ENCODE data around the gene COX20. TPM values are rescaled to one million over a fixed set of nuclear protein-coding genes. Genes with fewer than 3 reads are reported as not detected.

COX20 gene
- total RNA-seq: 68.8 TPM
- long read RNA-seq, transcript COX20-203 (4 exons, 2,631 nt): major isoform, 104 of 196 reads
- long read RNA-seq, transcript COX20-202 (3 exons, 1,005 nt): minor isoform, 77 of 196 reads
- long read RNA-seq, partial matches to known transcripts: 2 of 196 reads
- long read RNA-seq, other reads (novel, unspliced or antisense): 9 of 196 reads

GRCh38 chr1:244835276-244836134 lies at the start of gene COX20:
TSS of gene COX20 (plus strand) at chr1:244835658. CDS start at chr1:244835715, 57 bp downstream.
- Histone ChIP-seq H3K27ac (replicated peaks) (peak within 1 kb of the TSS; percentile 99), H3K27me3 (ENCODE audit: low read depth) (no peaks in the 10 kb centered on the region), H3K9me3 (replicated peaks) (no peaks in the 10 kb centered on the region), H3K36me3 (peaks cover 23% of the 10 kb centered on the region), H3K4me1 (peaks cover 61% of the 10 kb centered on the region), H3K4me3 (peak within 1 kb of the TSS; percentile 79)
- peak; percentile 90 for DNase-seq
- peak; percentile 16 for TF ChIP-seq CTCF (IDR thresholded peaks at IDR 0.05; ENCODE audit: borderline replicate concordance)
- intact Hi-C loops (cut with micrococcal nuclease): loop anchor here (10.0 kb wide), 1 partner anchor 139 kb away; no protein-coding TSS in a partner anchor

GRCh38 chr1:244788493-244789275 lies 46.8 kb upstream of the COX20 start:
- Histone ChIP-seq H3K4me1 (no peaks in the 10 kb centered on the region), H3K9me3 (replicated peaks) (no peaks in the 10 kb centered on the region), H3K27me3 (ENCODE audit: low read depth) (peaks cover 22% of the 10 kb centered on the region), H3K27ac (replicated peaks) (no peak overlapping the region), H3K4me3 (no peak overlapping the region), H3K36me3 (no peaks in the 10 kb centered on the region)
- intact Hi-C loops (cut with micrococcal nuclease): no loop called here
- no peak for TF ChIP-seq CTCF (IDR thresholded peaks at IDR 0.05; ENCODE audit: borderline replicate concordance)
- no peak for DNase-seq

GRCh38 chr1:244789276-244789580 lies 46.2 kb upstream of the COX20 start:
- Histone ChIP-seq H3K4me3 (no peak overlapping the region), H3K27me3 (ENCODE audit: low read depth) (peaks cover 22% of the 10 kb centered on the region), H3K36me3 (no peaks in the 10 kb centered on the region), H3K9me3 (replicated peaks) (no peaks in the 10 kb centered on the region), H3K4me1 (no peaks in the 10 kb centered on the region), H3K27ac (replicated peaks) (no peak overlapping the region)
- intact Hi-C loops (cut with micrococcal nuclease): no loop called here
- DNase-seq: no peak
- TF ChIP-seq CTCF (IDR thresholded peaks at IDR 0.05; ENCODE audit: borderline replicate concordance): no peak

GRCh38 chr1:244789731-244790130 lies 45.7 kb upstream of the COX20 start:
- TF ChIP-seq CTCF (IDR thresholded peaks at IDR 0.05; ENCODE audit: borderline replicate concordance): no peak
- intact Hi-C loops (cut with micrococcal nuclease): no loop called here
- no peaks in the 10 kb centered on the region for H3K4me1 ChIP-seq
- H3K4me3 ChIP-seq: no peak overlapping the region
- no peak overlapping the region for H3K27ac ChIP-seq (replicated peaks)
- DNase-seq: no peak
- no peaks in the 10 kb centered on the region for H3K36me3 ChIP-seq
- no peaks in the 10 kb centered on the region for H3K9me3 ChIP-seq (replicated peaks)
- peaks cover 22% of the 10 kb centered on the region for H3K27me3 ChIP-seq (ENCODE audit: low read depth)

- DNase-seq: no peak
- TF ChIP-seq CTCF (IDR thresholded peaks at IDR 0.05; ENCODE audit: borderline replicate concordance): no peak
- no peaks in the 10 kb centered on the region for H3K36me3 ChIP-seq
- peaks cover 22% of the 10 kb centered on the region for H3K27me3 ChIP-seq (ENCODE audit: low read depth)
- H3K4me1 ChIP-seq: no peaks in the 10 kb centered on the region
- H3K9me3 ChIP-seq (replicated peaks): no peaks in the 10 kb centered on the region
- no peak overlapping the region for H3K4me3 ChIP-seq
- intact Hi-C loops (cut with micrococcal nuclease): no loop called here
- no peak overlapping the region for H3K27ac ChIP-seq (replicated peaks)
These were observed 44.4 kb upstream of the COX20 start for GRCh38 chr1:244791061-244791460.

All from left ventricle myocardium inferior (tissue), 1 donor.